H1 (cell line): ENCODE measurements around the gene TMEM39B.

Source experiments
- CHD1 ChIP-seq: IDR thresholded peaks from 2 replicates; pipeline ENCODE4 v1.6.1; 2012; ENCODE audit warnings: low read depth, low read length, improper control_type of control experiment
- EZH2 ChIP-seq: fragments of 200-600 bp; sonication (generic); IDR thresholded peaks from 2 replicates; pipeline ENCODE4 v1.7.1; 2012; ENCODE audit warnings: low read depth, mild to moderate bottlenecking, moderate library complexity, low read length, inconsistent platforms; ENCODE audit not compliant: severe bottlenecking
- GABPA ChIP-seq: IDR thresholded peaks from 2 replicates; pipeline ENCODE4 v1.6.1; 2011; ENCODE audit warnings: mild to moderate bottlenecking, low read length, moderate library complexity, borderline replicate concordance; ENCODE audit not compliant: insufficient read depth
- GTF2F1 ChIP-seq: IDR thresholded peaks from 2 replicates; pipeline ENCODE4 v1.6.1; 2012; ENCODE audit warnings: low read depth, low read length, improper control_type of control experiment, borderline replicate concordance
- NANOG ChIP-seq: IDR thresholded peaks from 2 replicates; pipeline ENCODE4 v1.6.1; 2011; ENCODE audit warnings: low read length, low read depth, mild to moderate bottlenecking, inconsistent platforms; ENCODE audit not compliant: insufficient read depth, poor library complexity, severe bottlenecking
- POLR2A ChIP-seq, 2 experiments: IDR thresholded peaks; 1 replicate in 1 of 2; 2 replicates in 1 of 2; pipeline ENCODE4 v1.6.1; 2011; ENCODE audit warnings: low read depth in 2 of 2, low read length in 2 of 2, mild to moderate bottlenecking in 2 of 2; ENCODE audit errors: control extremely low read depth in 1 of 2
- POLR2AphosphoS5 ChIP-seq: IDR thresholded peaks from 2 replicates; pipeline ENCODE4 v1.6.1; 2011; ENCODE audit warnings: low read depth, low read length
- SIN3A ChIP-seq, 2 experiments: IDR thresholded peaks in 1 of 2; conservative IDR thresholded peaks in 1 of 2; 2 replicates each; pipeline ENCODE4 v1.6.1; 2011 to 2012; ENCODE audit warnings: low read length in 2 of 2, improper control_type of control experiment in 1 of 2, low read depth in 1 of 2, mild to moderate bottlenecking in 1 of 2
- SP2 ChIP-seq: IDR thresholded peaks from 2 replicates; pipeline ENCODE4 v1.6.1; 2012; ENCODE audit warnings: mild to moderate bottlenecking, low read length, inconsistent platforms
- SRF ChIP-seq: IDR thresholded peaks from 2 replicates; pipeline ENCODE4 v1.6.1; 2011; ENCODE audit warnings: mild to moderate bottlenecking, low read depth, low read length, moderate library complexity
- TCF12 ChIP-seq: IDR thresholded peaks from 2 replicates; pipeline ENCODE4 v1.6.1; 2011; ENCODE audit warnings: low read depth, mild to moderate bottlenecking, low read length
- TF ChIP-seq, protein P1 (sequence below), 3 experiments: IDR thresholded peaks; 1 replicate in 2 of 3; 2 replicates in 1 of 3; pipeline versions ENCODE4 v1.5.1 to v1.6.1; 2011; ENCODE audit warnings: low read length in 3 of 3, mild to moderate bottlenecking in 3 of 3, inconsistent platforms in 2 of 3, low read depth in 1 of 3, moderate library complexity in 1 of 3; ENCODE audit not compliant: insufficient read depth in 1 of 3; ENCODE audit errors: control extremely low read depth in 1 of 3
- TF ChIP-seq, protein P2 (sequence below): IDR thresholded peaks from 2 replicates; pipeline ENCODE4 v1.6.1; 2012; ENCODE audit warnings: inconsistent platforms

DNA sequence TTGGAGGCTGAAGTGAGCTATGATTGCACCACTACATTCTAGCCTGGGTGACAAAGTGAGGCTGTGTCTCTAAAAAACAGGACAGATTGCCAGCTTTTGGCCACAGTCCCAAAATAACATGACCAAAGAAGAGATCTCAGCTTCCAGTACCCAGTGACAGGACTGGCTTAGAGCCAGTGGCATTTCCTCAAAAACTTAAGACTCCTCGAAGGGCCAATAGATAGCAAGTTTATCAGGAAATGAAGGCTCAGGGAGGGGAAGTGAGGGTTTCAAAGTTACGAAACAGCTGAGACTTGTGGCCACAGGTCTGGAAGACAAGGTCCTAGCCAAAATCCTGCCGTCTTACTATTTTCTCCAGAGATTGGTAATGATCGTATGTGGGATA, 6.3 kb upstream of the TMEM39B start:
- peak; percentile 53; the same call in 1 of the 2 replicates for TF ChIP-seq POLR2AphosphoS5
- TF ChIP-seq, protein P1, sequence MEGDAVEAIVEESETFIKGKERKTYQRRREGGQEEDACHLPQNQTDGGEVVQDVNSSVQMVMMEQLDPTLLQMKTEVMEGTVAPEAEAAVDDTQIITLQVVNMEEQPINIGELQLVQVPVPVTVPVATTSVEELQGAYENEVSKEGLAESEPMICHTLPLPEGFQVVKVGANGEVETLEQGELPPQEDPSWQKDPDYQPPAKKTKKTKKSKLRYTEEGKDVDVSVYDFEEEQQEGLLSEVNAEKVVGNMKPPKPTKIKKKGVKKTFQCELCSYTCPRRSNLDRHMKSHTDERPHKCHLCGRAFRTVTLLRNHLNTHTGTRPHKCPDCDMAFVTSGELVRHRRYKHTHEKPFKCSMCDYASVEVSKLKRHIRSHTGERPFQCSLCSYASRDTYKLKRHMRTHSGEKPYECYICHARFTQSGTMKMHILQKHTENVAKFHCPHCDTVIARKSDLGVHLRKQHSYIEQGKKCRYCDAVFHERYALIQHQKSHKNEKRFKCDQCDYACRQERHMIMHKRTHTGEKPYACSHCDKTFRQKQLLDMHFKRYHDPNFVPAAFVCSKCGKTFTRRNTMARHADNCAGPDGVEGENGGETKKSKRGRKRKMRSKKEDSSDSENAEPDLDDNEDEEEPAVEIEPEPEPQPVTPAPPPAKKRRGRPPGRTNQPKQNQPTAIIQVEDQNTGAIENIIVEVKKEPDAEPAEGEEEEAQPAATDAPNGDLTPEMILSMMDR (IDR thresholded peaks at IDR 0.05; ENCODE audit: control extremely low read depth in 1 of 3, insufficient read depth in 1 of 3, low read depth in 1 of 3, low read length in 3 of 3) = no peak
- TF ChIP-seq, protein P2, sequence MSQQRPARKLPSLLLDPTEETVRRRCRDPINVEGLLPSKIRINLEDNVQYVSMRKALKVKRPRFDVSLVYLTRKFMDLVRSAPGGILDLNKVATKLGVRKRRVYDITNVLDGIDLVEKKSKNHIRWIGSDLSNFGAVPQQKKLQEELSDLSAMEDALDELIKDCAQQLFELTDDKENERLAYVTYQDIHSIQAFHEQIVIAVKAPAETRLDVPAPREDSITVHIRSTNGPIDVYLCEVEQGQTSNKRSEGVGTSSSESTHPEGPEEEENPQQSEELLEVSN = no peak
- TF ChIP-seq POLR2A (IDR thresholded peaks at IDR 0.05; ENCODE audit: control extremely low read depth in 1 of 2, low read depth in 2 of 2, low read length in 2 of 2) = peak; percentile 27 to 37; a peak in 2 of 3 replicates
- TF ChIP-seq NANOG = no peak
- TF ChIP-seq TCF12 = no peak
- TF ChIP-seq SRF = no peak
- TF ChIP-seq SP2 = no peak
- no peak for TF ChIP-seq EZH2
- no peak for TF ChIP-seq CHD1
- TF ChIP-seq GTF2F1 = no peak
- TF ChIP-seq GABPA = no peak
- TF ChIP-seq SIN3A (conservative IDR thresholded peaks at IDR 0.05 in 1 of 2, IDR thresholded peaks at IDR 0.05 in 1 of 2; ENCODE audit: low read depth in 1 of 2, low read length in 2 of 2) = no peak
